Adrenal gland (tissue), 12 donors: ENCODE measurements around the gene CHRM1. TPM values are rescaled to one million over a fixed set of nuclear protein-coding genes. Genes with fewer than 3 reads are reported as not detected.

Experiments
- DNase-seq, 7 donors: peaks; one replicate each; pipeline ENCODE4 v3.0.0-alpha.2; 2019 to 2020
- H3K27ac ChIP-seq, 5 donors: fragments of 200-600 bp; sonication (generic) in 4 of 5; 1 replicate in 3 of 5; 2 replicates in 2 of 5; pipeline versions ENCODE4 v1.5.1 to v1.8.0; 2016 to 2020; ENCODE audit warnings: mild to moderate bottlenecking in 1 of 5
- H3K27me3 ChIP-seq: fragments of 200-600 bp; 2 replicates; pipeline ENCODE4 v1.8.0; 2021
- H3K36me3 ChIP-seq, 2 donors: fragments of 200-600 bp; replicated peaks in 1 of 2; 1 replicate in 1 of 2; 2 replicates in 1 of 2; pipeline versions ENCODE4 v1.5.1 to v1.8.0; 2018 to 2022
- H3K4me1 ChIP-seq, 2 donors: fragments of 200-600 bp; replicated peaks in 1 of 2; 1 replicate in 1 of 2; 2 replicates in 1 of 2; pipeline versions ENCODE4 v1.5.1 to v1.8.0; 2018 to 2021
- H3K4me3 ChIP-seq, 4 donors: fragments of 200-600 bp; sonication (generic) in 3 of 4; one replicate each; pipeline ENCODE4 v1.5.1; 2016 to 2018
- H3K9me3 ChIP-seq, 3 donors: fragments of 200-600 bp; sonication (generic) in 1 of 3; replicated peaks in 1 of 3; 1 replicate in 2 of 3; 2 replicates in 1 of 3; pipeline versions ENCODE4 v1.5.1 to v1.8.0; 2016 to 2021
- CTCF ChIP-seq, 6 experiments: fragments of 450-650 bp in 4 of 6; fragments of 200-600 bp in 2 of 6; sonication (generic) in 1 of 6; IDR thresholded peaks; 1 replicate in 5 of 6; 2 replicates in 1 of 6; pipeline versions ENCODE4 v1.5.1 to v1.8.0; 2016 to 2021; ENCODE audit warnings: antibody characterized with exemption in 6 of 6, mild to moderate bottlenecking in 2 of 6, moderate library complexity in 1 of 6
- POLR2A ChIP-seq, 2 donors: fragments of 450-650 bp; IDR thresholded peaks; one replicate each; pipeline ENCODE4 v1.6.1; 2017; ENCODE audit warnings: antibody characterized with exemption in 2 of 2, mild to moderate bottlenecking in 2 of 2, moderate library complexity in 1 of 2
- WGBS, 4 donors: extraction: QIAGEN DNeasy Blood & Tissue Kit in 2 of 4; methylation state at CpG; one replicate each; pipeline versions ENCODE4 v1.1.5 to v1.1.7; 2013 to 2017; 5-methylcytosine and 5-hydroxymethylcytosine counted together
- intact Hi-C, 2 donors: fragments of 100-400 bp; cut with DNase I; formaldehyde crosslinking; loops; one replicate each; pipeline versions ENCODE4 v1.14.1 to v1.15.0; 2022 to 2023
- polyA plus RNA-seq, 3 donors: library from polyadenylated mRNA; stranded (reverse); fragments of 200-250 nt in 2 of 3; fragments of 350-450 nt in 1 of 3; fragmentation: Illumina TruSeq in 1 of 3; extraction: RNeasy Lipid Tissue Mini Kit (QIAGEN cat#74804) in 1 of 3; gene quantifications; one replicate each; pipeline ENCODE4 v1.2.3, GENCODE V29; 2013 to 2014
- total RNA-seq, 9 donors: library from RNA; depleted of rRNA in 4 of 9; stranded (reverse); fragments of >200 nt in 4 of 9; fragments of 120-200 nt in 1 of 9; fragmentation: NEBNext Ultra II Directional in 1 of 9; extraction: Animal tissue kit (Norgen Biotek cat#: 25700) in 1 of 9; gene quantifications; one replicate each; pipeline versions ENCODE4 v1.1.0 to v1.2.4, GENCODE V29; 2013 to 2023
- donor health status: healthy with polysubstance abuse.
- donor health status: Bipolar disorder and iron deficiency.
- donor health status: DM: yes; HTN: yes; CAD: no.
- donor health status: DM: no; HTN: no; CAD: no.
- donor health status: DM: no; HTN: no; CAD: no.
- donor health status: DM: yes; HTN: yes; CAD: no.

The CHRM1 gene
- total and polyA plus RNA-seq, 12 donors, result 0.22 to 3.8 (median 1.8) TPM; not detected in 5

- no peaks in the 10 kb centered on the region for H3K9me3 ChIP-seq
- no peaks in the 10 kb centered on the region for H3K27me3 ChIP-seq
- H3K27ac ChIP-seq, result peak within 1 kb of the TSS; percentile 55 to 100 (median 95)
- peak within 1 kb of the TSS; percentile 19 to 84 (median 56) for H3K4me3 ChIP-seq
- 0% methylated on average over 11 to 69 of the region's 69 CpGs for WGBS, 4 donors
- DNase-seq, result peak; percentile 88 to 94 (median 90)
- peaks cover 0 to 36% of the 10 kb centered on the region in 2 donors for H3K36me3 ChIP-seq
- intact Hi-C loops, result no loop called here
- peak; percentile 98 to 99 for TF ChIP-seq POLR2A (IDR thresholded peaks at IDR 0.05)
- peak; percentile 38 to 70 (median 56) for TF ChIP-seq CTCF (IDR thresholded peaks at IDR 0.05)
- peaks cover 41 to 47% of the 10 kb centered on the region in 2 donors for H3K4me1 ChIP-seq
Observed at GRCh38 chr11:62880803-62881578, 40.2 kb downstream of the CHRM1 start, which contains the start of gene SLC3A2. TSS of gene SLC3A2 (plus strand) at chr11:62880896. CDS start at chr11:62881024, 128 bp downstream.

GRCh38 chr11:62880231-62880802, 40.8 kb downstream of the CHRM1 start:
- DNase-seq, result peak in 3 of 7 donors; percentile 67 to 82 (median 68)
- 0 to 1% (median 1%) methylated on average over 14 to 16 of the region's 16 CpGs for WGBS, 4 donors
- peak overlapping the region in 3 of 4 donors; percentile 40 to 84 (median 72) for H3K4me3 ChIP-seq
- TF ChIP-seq CTCF (IDR thresholded peaks at IDR 0.05), result no peak
- TF ChIP-seq POLR2A (IDR thresholded peaks at IDR 0.05), result no peak
- intact Hi-C loops, result no loop called here
- peak overlapping the region; percentile 55 to 100 (median 95) for H3K27ac ChIP-seq
- H3K9me3 ChIP-seq, result no peaks in the 10 kb centered on the region
- peaks cover 41 to 47% of the 10 kb centered on the region in 2 donors for H3K4me1 ChIP-seq
- H3K27me3 ChIP-seq, result no peaks in the 10 kb centered on the region
- peaks cover 0 to 30% of the 10 kb centered on the region in 2 donors for H3K36me3 ChIP-seq

GRCh38 chr11:62879235-62879978, 41.8 kb downstream of the CHRM1 start:
- DNase-seq, result peak in 3 of 7 donors; percentile 30 to 42 (median 31)
- H3K36me3 ChIP-seq, result peaks cover 0 to 20% of the 10 kb centered on the region in 2 donors
- TF ChIP-seq POLR2A (IDR thresholded peaks at IDR 0.05), result no peak
- peak overlapping the region; percentile 55 to 100 (median 95) for H3K27ac ChIP-seq
- no peaks in the 10 kb centered on the region for H3K27me3 ChIP-seq
- peak overlapping the region in 1 of 4 donors; percentile 72 for H3K4me3 ChIP-seq
- H3K4me1 ChIP-seq, result peaks cover 39 to 41% of the 10 kb centered on the region in 2 donors
- no peaks in the 10 kb centered on the region for H3K9me3 ChIP-seq
- WGBS, 4 donors, result 44 to 51% (median 49%) methylated on average over 6 to 7 of the region's 7 CpGs
- intact Hi-C loops, result no loop called here

- intact Hi-C loops, result no loop called here
- DNase-seq, result no peak
Observed at GRCh38 chr11:62876712-62877111, 44.5 kb downstream of the CHRM1 start.

More at GRCh38 chr11:62876712-62877111, 44.5 kb downstream of the CHRM1 start:
- Histone ChIP-seq H3K27me3 (no peaks in the 10 kb centered on the region), H3K27ac (no peak overlapping the region), H3K36me3 (no peaks in the 10 kb centered on the region), H3K9me3 (no peaks in the 10 kb centered on the region), H3K4me3 (no peak overlapping the region), H3K4me1 (peaks cover 15% of the 10 kb centered on the region in 2 donors)
- WGBS, 4 donors, result 89 to 95% (median 91%) methylated on average over 6 of the region's 6 CpGs
- no peak for TF ChIP-seq POLR2A (IDR thresholded peaks at IDR 0.05)
- no peak for TF ChIP-seq CTCF (IDR thresholded peaks at IDR 0.05)
